Thoracic aorta (tissue), 2 donors: Measurements from ENCODE around the gene MSI2. TPM values are rescaled to one million over a fixed set of nuclear protein-coding genes. Genes with fewer than 3 reads are reported as not detected.
A peak's percentile ranks its signal among the peaks of the same experiment; 100 is the strongest.

Experiments
- ATAC-seq: fragments of 150-250 bp; one replicate; pipeline ENCODE4 v1.8.0; 2017; ENCODE audit warnings: low read depth; ENCODE audit not compliant: insufficient number of reproducible peaks, low FRiP score
- DNase-seq: peaks from one replicate; pipeline ENCODE4 v3.0.0-alpha.2; 2020; ENCODE audit warnings: low spot score
- H3K27ac ChIP-seq, 2 donors: fragments of 200-600 bp; sonication (generic); 1 replicate in 1 of 2; 2 replicates in 1 of 2; pipeline ENCODE4 v1.5.1; 2016; ENCODE audit warnings: mild to moderate bottlenecking in 2 of 2, moderate library complexity in 2 of 2
- H3K27me3 ChIP-seq: fragments of 200-600 bp; sonication (generic); replicated peaks from 2 replicates; pipeline ENCODE4 v1.6.0; 2016; ENCODE audit warnings: mild to moderate bottlenecking; ENCODE audit not compliant: insufficient read depth
- H3K36me3 ChIP-seq: fragments of 200-600 bp; sonication (generic); one replicate; pipeline ENCODE4 v1.5.1; 2016
- H3K4me1 ChIP-seq, 2 donors: fragments of 200-600 bp; sonication (generic); 1 replicate in 1 of 2; 2 replicates in 1 of 2; pipeline versions ENCODE4 v1.5.1 to v1.6.0; 2016; ENCODE audit warnings: low read depth in 2 of 2, mild to moderate bottlenecking in 1 of 2; ENCODE audit not compliant: control insufficient read depth in 1 of 2
- H3K4me3 ChIP-seq: fragments of 200-600 bp; sonication (generic); 2 replicates; pipeline ENCODE4 v1.5.1; 2016; ENCODE audit warnings: mild to moderate bottlenecking
- H3K9me3 ChIP-seq: fragments of 200-600 bp; sonication (generic); 2 replicates; pipeline ENCODE4 v1.5.1; 2016
- CTCF ChIP-seq: fragments of 200-600 bp; sonication (generic); IDR thresholded peaks from one replicate; pipeline ENCODE4 v1.5.1; 2019; ENCODE audit warnings: antibody characterized with exemption
- total RNA-seq, 2 donors: library from RNA; depleted of rRNA; stranded (reverse); fragments of >200 nt; gene quantifications; one replicate each; pipeline versions ENCODE4 v1.1.0 to v1.2.3, GENCODE V29; 2016

Gene MSI2
- total RNA-seq, 2 donors from 2014 or later, result 32.1 to 46.2 TPM

GRCh38 chr17:57557416-57557815 is 301.1 kb downstream of the MSI2 start:
- Histone ChIP-seq H3K9me3 (no peaks in the 10 kb centered on the region), H3K27me3 (no peaks in the 10 kb centered on the region), H3K27ac (peak overlapping the region in 1 of 2 donors; percentile 8), H3K4me3 (peak overlapping the region; percentile 31), H3K4me1 (peaks cover 3 to 46% of the 10 kb centered on the region in 2 donors), H3K36me3 (no peaks in the 10 kb centered on the region)
- no peak for DNase-seq
- no peak for ATAC-seq
- TF ChIP-seq CTCF, result no peak

- no peaks in the 10 kb centered on the region for H3K27me3 ChIP-seq
- peaks cover 3 to 44% of the 10 kb centered on the region in 2 donors for H3K4me1 ChIP-seq
- no peaks in the 10 kb centered on the region for H3K36me3 ChIP-seq
- H3K4me3 ChIP-seq, result peak overlapping the region; percentile 31
- TF ChIP-seq CTCF, result no peak
- peak overlapping the region; percentile 12 to 25 for H3K27ac ChIP-seq
- DNase-seq (no peak), ATAC-seq (no peak)
- H3K9me3 ChIP-seq, result no peaks in the 10 kb centered on the region
These were observed 301.7 kb downstream of the MSI2 start for GRCh38 chr17:57557834-57558681.

GRCh38 chr17:57559226-57559625 is 302.9 kb downstream of the MSI2 start:
- Histone ChIP-seq H3K4me3 (no peak overlapping the region), H3K27me3 (no peaks in the 10 kb centered on the region), H3K36me3 (no peaks in the 10 kb centered on the region), H3K27ac (no peak overlapping the region), H3K4me1 (peaks cover 3 to 38% of the 10 kb centered on the region in 2 donors), H3K9me3 (no peaks in the 10 kb centered on the region)
- TF ChIP-seq CTCF, result no peak
- DNase-seq (no peak), ATAC-seq (no peak)

GRCh38 chr17:57559634-57560318 is 303.5 kb downstream of the MSI2 start:
- ATAC-seq (no peak), DNase-seq (no peak)
- no peak overlapping the region for H3K4me3 ChIP-seq
- no peak for TF ChIP-seq CTCF
- H3K27me3 ChIP-seq, result no peaks in the 10 kb centered on the region
- no peaks in the 10 kb centered on the region for H3K9me3 ChIP-seq
- H3K36me3 ChIP-seq, result no peaks in the 10 kb centered on the region
- H3K27ac ChIP-seq, result no peak overlapping the region
- peaks cover 3 to 35% of the 10 kb centered on the region in 2 donors for H3K4me1 ChIP-seq

GRCh38 chr17:57560319-57560705 is 304.0 kb downstream of the MSI2 start:
- no peak for ATAC-seq
- no peak overlapping the region for H3K27ac ChIP-seq
- peaks cover 3 to 33% of the 10 kb centered on the region in 2 donors for H3K4me1 ChIP-seq
- no peaks in the 10 kb centered on the region for H3K27me3 ChIP-seq
- H3K36me3 ChIP-seq, result no peaks in the 10 kb centered on the region
- no peaks in the 10 kb centered on the region for H3K9me3 ChIP-seq
- TF ChIP-seq CTCF, result no peak
- H3K4me3 ChIP-seq, result no peak overlapping the region
- DNase-seq, result no peak
